ENCODE results near the gene LRRC23.

- TF ChIP-seq, protein P1, sequence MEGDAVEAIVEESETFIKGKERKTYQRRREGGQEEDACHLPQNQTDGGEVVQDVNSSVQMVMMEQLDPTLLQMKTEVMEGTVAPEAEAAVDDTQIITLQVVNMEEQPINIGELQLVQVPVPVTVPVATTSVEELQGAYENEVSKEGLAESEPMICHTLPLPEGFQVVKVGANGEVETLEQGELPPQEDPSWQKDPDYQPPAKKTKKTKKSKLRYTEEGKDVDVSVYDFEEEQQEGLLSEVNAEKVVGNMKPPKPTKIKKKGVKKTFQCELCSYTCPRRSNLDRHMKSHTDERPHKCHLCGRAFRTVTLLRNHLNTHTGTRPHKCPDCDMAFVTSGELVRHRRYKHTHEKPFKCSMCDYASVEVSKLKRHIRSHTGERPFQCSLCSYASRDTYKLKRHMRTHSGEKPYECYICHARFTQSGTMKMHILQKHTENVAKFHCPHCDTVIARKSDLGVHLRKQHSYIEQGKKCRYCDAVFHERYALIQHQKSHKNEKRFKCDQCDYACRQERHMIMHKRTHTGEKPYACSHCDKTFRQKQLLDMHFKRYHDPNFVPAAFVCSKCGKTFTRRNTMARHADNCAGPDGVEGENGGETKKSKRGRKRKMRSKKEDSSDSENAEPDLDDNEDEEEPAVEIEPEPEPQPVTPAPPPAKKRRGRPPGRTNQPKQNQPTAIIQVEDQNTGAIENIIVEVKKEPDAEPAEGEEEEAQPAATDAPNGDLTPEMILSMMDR (IDR thresholded peaks at IDR 0.05): no peak
- TF ChIP-seq POLR2A (IDR thresholded peaks at IDR 0.05): no peak
These were observed 43.2 kb upstream of the LRRC23 start for GRCh38 chr12:6861391-6861790.
